ENCODE results near the gene OR2AT4.

- TF ChIP-seq, protein P1, sequence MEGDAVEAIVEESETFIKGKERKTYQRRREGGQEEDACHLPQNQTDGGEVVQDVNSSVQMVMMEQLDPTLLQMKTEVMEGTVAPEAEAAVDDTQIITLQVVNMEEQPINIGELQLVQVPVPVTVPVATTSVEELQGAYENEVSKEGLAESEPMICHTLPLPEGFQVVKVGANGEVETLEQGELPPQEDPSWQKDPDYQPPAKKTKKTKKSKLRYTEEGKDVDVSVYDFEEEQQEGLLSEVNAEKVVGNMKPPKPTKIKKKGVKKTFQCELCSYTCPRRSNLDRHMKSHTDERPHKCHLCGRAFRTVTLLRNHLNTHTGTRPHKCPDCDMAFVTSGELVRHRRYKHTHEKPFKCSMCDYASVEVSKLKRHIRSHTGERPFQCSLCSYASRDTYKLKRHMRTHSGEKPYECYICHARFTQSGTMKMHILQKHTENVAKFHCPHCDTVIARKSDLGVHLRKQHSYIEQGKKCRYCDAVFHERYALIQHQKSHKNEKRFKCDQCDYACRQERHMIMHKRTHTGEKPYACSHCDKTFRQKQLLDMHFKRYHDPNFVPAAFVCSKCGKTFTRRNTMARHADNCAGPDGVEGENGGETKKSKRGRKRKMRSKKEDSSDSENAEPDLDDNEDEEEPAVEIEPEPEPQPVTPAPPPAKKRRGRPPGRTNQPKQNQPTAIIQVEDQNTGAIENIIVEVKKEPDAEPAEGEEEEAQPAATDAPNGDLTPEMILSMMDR (IDR thresholded peaks at IDR 0.05): no peak
- no peak for TF ChIP-seq POLR2A (IDR thresholded peaks at IDR 0.05)
Measured at GRCh38 chr11:75040167-75040770, 56.4 kb downstream of the OR2AT4 start.

Data from heart left ventricle (tissue), 13 donors.